ENCODE data around the gene BORCS8. TPM values are rescaled to one million over a fixed set of nuclear protein-coding genes. Genes with fewer than 3 reads are reported as not detected.
"Not testable (repeated sequence)": the region's sequence is repeated elsewhere in the genome, so short reads cannot be mapped to it uniquely, and the experiment has no call there.

BORCS8 gene
- total and polyA plus RNA-seq, 9 donors = 7.8 to 16.6 (median 11.9) TPM

GRCh38 chr19:19140476-19140875, 51.5 kb downstream of the BORCS8 start:
- no peak overlapping the region for H3K4me3 ChIP-seq (ENCODE audit: low read length)
- no peak overlapping the region for H3K27ac ChIP-seq (ENCODE audit: low read length)
- WGBS (ENCODE audit: insufficient coverage) = 61% methylated on average over 5 of the region's 5 CpGs
- no peaks in the 10 kb centered on the region for H3K36me3 ChIP-seq (ENCODE audit: control insufficient read depth, insufficient read depth, low read length)
- no peaks in the 10 kb centered on the region for H3K9me3 ChIP-seq (replicated peaks; ENCODE audit: control insufficient read depth, low read depth, low read length)
- H3K4me1 ChIP-seq (ENCODE audit: control insufficient read depth, insufficient read depth, low read length) = peaks cover 15% of the 10 kb centered on the region
- no peak for DNase-seq
- no peaks in the 10 kb centered on the region for H3K27me3 ChIP-seq (ENCODE audit: control insufficient read depth, insufficient read depth, low read length)

- Histone ChIP-seq H3K9me3 (replicated peaks; ENCODE audit: control insufficient read depth, low read depth, low read length) (no peaks in the 10 kb centered on the region), H3K36me3 (ENCODE audit: control insufficient read depth, insufficient read depth, low read length) (no peaks in the 10 kb centered on the region), H3K27me3 (ENCODE audit: control insufficient read depth, insufficient read depth, low read length) (no peaks in the 10 kb centered on the region), H3K4me3 (ENCODE audit: low read length) (no peak overlapping the region), H3K27ac (ENCODE audit: low read length) (no peak overlapping the region), H3K4me1 (ENCODE audit: control insufficient read depth, insufficient read depth, low read length) (peaks cover 18% of the 10 kb centered on the region)
- WGBS (ENCODE audit: insufficient coverage) = 27% methylated on average over 3 of the region's 5 CpGs
- no peak for DNase-seq
Measured at GRCh38 chr19:19139876-19140229, 52.1 kb downstream of the BORCS8 start.

GRCh38 chr19:19138109-19138981, 53.6 kb downstream of the BORCS8 start, which contains the start of gene TMEM161A:
TSS of gene TMEM161A (minus strand) at chr19:19138478. CDS start at chr19:19138428, 50 bp downstream.
- DNase-seq = peak; percentile 100
- H3K4me3 ChIP-seq (ENCODE audit: low read length) = peak within 1 kb of the TSS; percentile 97
- H3K9me3 ChIP-seq (replicated peaks; ENCODE audit: control insufficient read depth, low read depth, low read length) = no peaks in the 10 kb centered on the region
- peak within 1 kb of the TSS; percentile 81 for H3K27ac ChIP-seq (ENCODE audit: low read length)
- H3K4me1 ChIP-seq (ENCODE audit: control insufficient read depth, insufficient read depth, low read length) = peaks cover 28% of the 10 kb centered on the region
- under 1% methylated on average over 32 of the region's 42 CpGs for WGBS (ENCODE audit: insufficient coverage)
- no peaks in the 10 kb centered on the region for H3K27me3 ChIP-seq (ENCODE audit: control insufficient read depth, insufficient read depth, low read length)
- no peaks in the 10 kb centered on the region for H3K36me3 ChIP-seq (ENCODE audit: control insufficient read depth, insufficient read depth, low read length)

GRCh38 chr19:19137556-19138108, 54.3 kb downstream of the BORCS8 start:
- H3K27me3 ChIP-seq (ENCODE audit: control insufficient read depth, insufficient read depth, low read length) = no peaks in the 10 kb centered on the region

GRCh38 chr19:19135713-19136112, 56.2 kb downstream of the BORCS8 start:
- DNase-seq; H3K27ac ChIP-seq (ENCODE audit: low read length); H3K27me3 ChIP-seq (ENCODE audit: control insufficient read depth, insufficient read depth, low read length); H3K4me3 ChIP-seq (ENCODE audit: low read length); H3K36me3 ChIP-seq (ENCODE audit: control insufficient read depth, insufficient read depth, low read length): not testable (repeated sequence)
- peaks cover 28% of the 10 kb centered on the region for H3K4me1 ChIP-seq (ENCODE audit: control insufficient read depth, insufficient read depth, low read length)
- WGBS (ENCODE audit: insufficient coverage) = no CpG with 5 or more reads among the region's 6 CpGs
- peaks cover 11% of the 10 kb centered on the region for H3K9me3 ChIP-seq (replicated peaks; ENCODE audit: control insufficient read depth, low read depth, low read length)

More at GRCh38 chr19:19137556-19138108, 54.3 kb downstream of the BORCS8 start:
- Histone ChIP-seq H3K9me3 (replicated peaks; ENCODE audit: control insufficient read depth, low read depth, low read length) (peaks cover 4% of the 10 kb centered on the region), H3K4me3 (ENCODE audit: low read length) (peak overlapping the region; percentile 97), H3K27ac (ENCODE audit: low read length) (peak overlapping the region; percentile 81), H3K4me1 (ENCODE audit: control insufficient read depth, insufficient read depth, low read length) (peaks cover 28% of the 10 kb centered on the region), H3K36me3 (ENCODE audit: control insufficient read depth, insufficient read depth, low read length) (no peaks in the 10 kb centered on the region)
- peak; percentile 34 for DNase-seq
- 8% methylated on average over 22 of the region's 25 CpGs for WGBS (ENCODE audit: insufficient coverage)

GRCh38 chr19:19134687-19135158, 57.2 kb downstream of the BORCS8 start:
- peaks cover 28% of the 10 kb centered on the region for H3K4me1 ChIP-seq (ENCODE audit: control insufficient read depth, insufficient read depth, low read length)
- peaks cover 11% of the 10 kb centered on the region for H3K9me3 ChIP-seq (replicated peaks; ENCODE audit: control insufficient read depth, low read depth, low read length)
- no peak overlapping the region for H3K4me3 ChIP-seq (ENCODE audit: low read length)
- 16% methylated on average over 8 of the region's 21 CpGs for WGBS (ENCODE audit: insufficient coverage)
- H3K27ac ChIP-seq (ENCODE audit: low read length) = peak overlapping the region; percentile 81
- DNase-seq = peak; percentile 81
- peaks cover 4% of the 10 kb centered on the region for H3K36me3 ChIP-seq (ENCODE audit: control insufficient read depth, insufficient read depth, low read length)
- no peaks in the 10 kb centered on the region for H3K27me3 ChIP-seq (ENCODE audit: control insufficient read depth, insufficient read depth, low read length)

GRCh38 chr19:19133985-19134384, 58.0 kb downstream of the BORCS8 start:
- no CpG with 5 or more reads among the region's 6 CpGs for WGBS (ENCODE audit: insufficient coverage)
- Histone ChIP-seq H3K36me3 (ENCODE audit: control insufficient read depth, insufficient read depth, low read length) (peaks cover 4% of the 10 kb centered on the region), H3K27ac (ENCODE audit: low read length) (peak overlapping the region; percentile 62), H3K4me3 (ENCODE audit: low read length) (no peak overlapping the region), H3K27me3 (ENCODE audit: control insufficient read depth, insufficient read depth, low read length) (no peaks in the 10 kb centered on the region), H3K4me1 (ENCODE audit: control insufficient read depth, insufficient read depth, low read length) (peaks cover 28% of the 10 kb centered on the region), H3K9me3 (replicated peaks; ENCODE audit: control insufficient read depth, low read depth, low read length) (peaks cover 11% of the 10 kb centered on the region)
- no peak for DNase-seq

GRCh38 chr19:19132912-19133311, 59.0 kb downstream of the BORCS8 start:
- peaks cover 11% of the 10 kb centered on the region for H3K9me3 ChIP-seq (replicated peaks; ENCODE audit: control insufficient read depth, low read depth, low read length)
- peaks cover 26% of the 10 kb centered on the region for H3K4me1 ChIP-seq (ENCODE audit: control insufficient read depth, insufficient read depth, low read length)
- 96% methylated on average over 12 of the region's 12 CpGs for WGBS (ENCODE audit: insufficient coverage)
- H3K27me3 ChIP-seq (ENCODE audit: control insufficient read depth, insufficient read depth, low read length) = no peaks in the 10 kb centered on the region
- H3K36me3 ChIP-seq (ENCODE audit: control insufficient read depth, insufficient read depth, low read length) = peaks cover 4% of the 10 kb centered on the region
- no peak for DNase-seq
- H3K4me3 ChIP-seq (ENCODE audit: low read length) = no peak overlapping the region
- no peak overlapping the region for H3K27ac ChIP-seq (ENCODE audit: low read length)

GRCh38 chr19:19131989-19132388, 60.0 kb downstream of the BORCS8 start:
- peaks cover 17% of the 10 kb centered on the region for H3K4me1 ChIP-seq (ENCODE audit: control insufficient read depth, insufficient read depth, low read length)
- WGBS (ENCODE audit: insufficient coverage) = 100% methylated on average over 2 of the region's 3 CpGs
- H3K4me3 ChIP-seq (ENCODE audit: low read length) = no peak overlapping the region
- peaks cover 4% of the 10 kb centered on the region for H3K36me3 ChIP-seq (ENCODE audit: control insufficient read depth, insufficient read depth, low read length)
- H3K9me3 ChIP-seq (replicated peaks; ENCODE audit: control insufficient read depth, low read depth, low read length) = peaks cover 11% of the 10 kb centered on the region
- H3K27ac ChIP-seq (ENCODE audit: low read length) = no peak overlapping the region
- DNase-seq = no peak
- no peaks in the 10 kb centered on the region for H3K27me3 ChIP-seq (ENCODE audit: control insufficient read depth, insufficient read depth, low read length)

Measured in muscle of leg (tissue), 11 donors.